Large intestine (tissue), 3 donors: ENCODE data around the gene TRIM43B. TPM values are rescaled to one million over a fixed set of nuclear protein-coding genes. Genes with fewer than 3 reads are reported as not detected.
"Not testable (repeated sequence)": the region's sequence is repeated elsewhere in the genome, so short reads cannot be mapped to it uniquely, and the experiment has no call there.

Experiments
- DNase-seq, 2 donors: peaks; one replicate each; pipeline versions ENCODE4 v3.0.0 to v3.0.0-alpha.2; 2013
- H3K27ac ChIP-seq: one replicate; pipeline ENCODE4 v1.5.1; 2013; ENCODE audit warnings: low read length
- H3K27me3 ChIP-seq: 2 replicates; pipeline ENCODE4 v1.6.1; 2013; ENCODE audit warnings: low read length; ENCODE audit not compliant: control insufficient read depth, insufficient read depth
- H3K36me3 ChIP-seq: 2 replicates; pipeline ENCODE4 v1.6.1; 2013; ENCODE audit warnings: low read length; ENCODE audit not compliant: control insufficient read depth, insufficient read depth
- H3K4me1 ChIP-seq: one replicate; pipeline ENCODE4 v1.6.1; 2013; ENCODE audit warnings: low read length; ENCODE audit not compliant: control insufficient read depth, insufficient read depth
- H3K4me3 ChIP-seq: one replicate; pipeline ENCODE4 v1.5.1; 2013; ENCODE audit warnings: low read length
- H3K9me3 ChIP-seq: one replicate; pipeline ENCODE4 v1.6.1; 2013; ENCODE audit warnings: mild to moderate bottlenecking, low read depth, low read length, moderate library complexity; ENCODE audit not compliant: control insufficient read depth
- WGBS: methylation state at CpG from one replicate; pipeline ENCODE4 v1.1.5; 2013; ENCODE audit warnings: low lambda C conversion rate; ENCODE audit not compliant: insufficient coverage; 5-methylcytosine and 5-hydroxymethylcytosine counted together
- polyA plus RNA-seq: library from polyadenylated mRNA; unstranded; fragments of 120-200 nt; gene quantifications from one replicate; pipeline ENCODE4 v1.2.1, GENCODE V29; 2013

The TRIM43B gene
- polyA plus RNA-seq, 1 donor: not detected

GRCh38 chr2:95433973-95434372 is 50.6 kb downstream of the TRIM43B start:
- H3K4me1 ChIP-seq, H3K4me3 ChIP-seq, H3K27ac ChIP-seq, DNase-seq, H3K27me3 ChIP-seq, H3K36me3 ChIP-seq, H3K9me3 ChIP-seq: not testable (repeated sequence)
- WGBS: no CpG with 5 or more reads among the region's 2 CpGs

- H3K4me3 ChIP-seq, H3K27me3 ChIP-seq, DNase-seq, H3K36me3 ChIP-seq, H3K27ac ChIP-seq, H3K9me3 ChIP-seq, H3K4me1 ChIP-seq: not testable (repeated sequence)
- WGBS: no CpG with 5 or more reads among the region's 4 CpGs
Measured at GRCh38 chr2:95433373-95433772, 51.2 kb downstream of the TRIM43B start.

GRCh38 chr2:95429748-95430467 is 54.6 kb downstream of the TRIM43B start:
- DNase-seq, H3K36me3 ChIP-seq, H3K4me3 ChIP-seq, H3K4me1 ChIP-seq, H3K27ac ChIP-seq, H3K9me3 ChIP-seq, H3K27me3 ChIP-seq: not testable (repeated sequence)
- no CpG with 5 or more reads among the region's 8 CpGs for WGBS

- no CpG with 5 or more reads among the region's 30 CpGs for WGBS
- DNase-seq: peak in 1 of 2 donors; percentile 27
- H3K9me3 ChIP-seq, H3K27ac ChIP-seq, H3K27me3 ChIP-seq, H3K4me1 ChIP-seq, H3K36me3 ChIP-seq, H3K4me3 ChIP-seq: not testable (repeated sequence)
Measured at GRCh38 chr2:95427196-95427867, 57.2 kb downstream of the TRIM43B start.

Other genes starting within 250 kb of the TRIM43B start
- 2.0 TPM for gene PROM2, start 210.3 kb downstream of the TRIM43B start, polyA plus RNA-seq
- gene KCNIP3, start 187.4 kb downstream of the TRIM43B start, polyA plus RNA-seq: 2.1 TPM
- gene FAHD2A, start 82.0 kb downstream of the TRIM43B start, polyA plus RNA-seq: 43.0 TPM
- gene TRIM43, start 107.2 kb upstream of the TRIM43B start, polyA plus RNA-seq: not detected